Stimulated activated CD4-positive, alpha-beta T cell treated with anti-CD3 and anti-CD28 coated beads, Interleukin-1b, Interleukin-23, amount 100 ng/mL, for 24 hours (primary cell): Measurements from ENCODE around the gene IFT52.
"Not testable (repeated sequence)": the region's sequence is repeated elsewhere in the genome, so short reads cannot be mapped to it uniquely, and the experiment has no call there.

Experiments
- DNase-seq, 4 experiments: peaks; one replicate each; pipeline ENCODE4 v3.0.0-alpha.2; 2020; ENCODE audit warnings: low read depth in 4 of 4, low spot score in 1 of 4

The IFT52 gene

DNA sequence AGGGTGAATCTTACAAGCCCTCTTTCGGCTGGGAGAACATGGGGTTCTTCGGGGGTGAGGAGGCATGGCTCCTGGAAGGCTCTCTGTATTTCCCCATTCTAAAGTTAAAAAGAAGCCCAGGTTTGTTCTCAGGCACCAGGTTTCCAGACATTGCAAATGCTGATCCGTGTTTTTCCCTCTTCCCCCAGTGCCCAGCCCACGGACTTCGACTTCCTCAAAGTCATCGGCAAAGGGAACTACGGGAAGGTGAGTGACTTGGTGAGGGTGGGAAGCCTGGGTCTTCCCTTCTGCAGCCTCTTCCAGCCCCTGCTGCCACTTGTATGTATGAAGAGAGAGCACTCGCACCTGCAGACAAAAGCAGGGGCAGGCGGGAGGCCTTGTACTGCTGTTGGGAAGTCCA is 23.3 kb upstream of the IFT52 start:
- DNase-seq, result no peak

DNA sequence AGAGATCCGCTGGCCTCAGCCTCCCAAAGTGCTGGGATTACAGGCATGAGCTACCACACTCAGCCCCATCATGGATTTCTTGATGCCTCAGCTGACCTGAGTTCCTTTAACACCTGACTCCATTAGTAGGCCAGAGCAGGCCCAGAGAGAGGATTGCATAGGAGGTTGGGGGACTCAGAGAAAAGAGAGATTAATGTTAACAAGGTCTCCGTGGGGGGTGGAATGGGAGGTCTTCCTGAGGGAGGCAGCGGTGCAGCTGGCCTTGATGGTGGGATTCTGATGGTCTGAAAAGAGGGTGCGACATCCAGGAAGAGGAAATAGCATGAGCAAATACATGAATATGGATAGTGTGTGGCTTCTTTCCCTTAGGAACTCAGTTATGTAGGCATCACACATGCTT is 22.0 kb upstream of the IFT52 start:
- no peak for DNase-seq

DNA sequence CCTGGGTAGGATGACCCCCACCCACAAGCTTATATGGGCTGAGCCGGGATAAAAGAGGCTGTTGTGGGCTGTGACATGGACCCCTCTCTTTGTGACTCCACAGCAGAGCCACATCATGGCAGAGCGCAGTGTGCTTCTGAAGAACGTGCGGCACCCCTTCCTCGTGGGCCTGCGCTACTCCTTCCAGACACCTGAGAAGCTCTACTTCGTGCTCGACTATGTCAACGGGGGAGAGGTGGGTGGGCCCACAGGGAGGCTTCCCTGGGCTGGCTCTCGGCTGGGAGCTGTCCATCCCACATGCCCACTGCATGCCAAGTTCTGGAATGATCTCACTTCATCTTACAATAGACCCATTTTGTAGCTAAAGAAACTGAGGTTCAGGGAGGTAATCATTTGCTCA is 21.5 kb upstream of the IFT52 start:
- no peak for DNase-seq

DNA sequence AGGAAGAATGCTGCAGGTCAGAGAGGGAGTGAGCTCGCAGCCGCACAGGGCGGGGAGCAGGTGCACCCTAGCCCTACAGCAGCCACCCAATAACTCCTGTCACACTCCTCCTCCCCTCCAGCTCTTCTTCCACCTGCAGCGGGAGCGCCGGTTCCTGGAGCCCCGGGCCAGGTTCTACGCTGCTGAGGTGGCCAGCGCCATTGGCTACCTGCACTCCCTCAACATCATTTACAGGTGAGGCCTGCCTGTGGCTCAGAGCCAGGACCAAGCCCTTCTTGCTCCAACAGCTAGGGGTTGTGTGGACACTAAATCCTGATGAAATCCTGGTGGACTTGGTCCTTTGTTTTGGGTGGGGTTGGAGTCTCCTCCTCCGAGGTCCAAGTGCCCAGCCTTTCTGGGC is 20.2 kb upstream of the IFT52 start:
- no peak for DNase-seq

DNA sequence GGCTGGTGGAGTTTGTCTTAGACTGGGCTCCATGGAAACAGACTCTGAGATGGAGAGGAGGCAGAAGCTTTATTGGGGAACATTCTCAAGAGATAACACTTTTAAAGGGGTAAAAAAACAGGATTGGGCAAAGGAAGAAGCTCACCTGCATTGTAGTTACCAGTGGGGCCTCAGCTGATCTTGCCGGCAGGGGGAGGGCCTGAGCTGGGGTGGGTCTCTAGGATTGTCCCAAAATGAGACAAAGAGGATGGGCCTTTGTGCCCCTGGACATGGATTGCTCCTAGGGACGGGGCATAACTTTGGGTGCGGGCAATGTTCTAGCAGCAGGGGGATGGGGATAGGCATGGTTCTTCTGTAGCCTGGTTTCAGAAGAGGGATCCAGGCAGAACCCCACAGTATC is 19.4 kb upstream of the IFT52 start:
- DNase-seq, result no peak

DNA sequence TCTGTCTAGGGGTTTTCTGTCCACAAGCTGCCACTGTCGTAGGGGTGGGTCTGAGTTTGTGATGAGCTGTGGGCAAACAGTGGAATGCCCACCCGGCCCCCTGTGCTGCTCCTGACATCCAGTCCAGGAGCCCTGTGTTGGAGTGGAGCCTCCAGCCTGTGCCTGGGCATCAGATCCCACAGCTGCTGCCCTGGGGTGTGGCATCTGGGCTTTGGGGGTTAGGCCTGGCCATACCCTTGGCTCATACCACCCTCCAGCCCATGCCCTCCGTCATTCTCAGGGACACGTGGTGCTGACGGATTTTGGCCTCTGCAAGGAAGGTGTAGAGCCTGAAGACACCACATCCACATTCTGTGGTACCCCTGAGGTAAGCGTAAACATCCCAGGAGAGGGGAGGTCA is 19.0 kb upstream of the IFT52 start:
- no peak for DNase-seq

DNA sequence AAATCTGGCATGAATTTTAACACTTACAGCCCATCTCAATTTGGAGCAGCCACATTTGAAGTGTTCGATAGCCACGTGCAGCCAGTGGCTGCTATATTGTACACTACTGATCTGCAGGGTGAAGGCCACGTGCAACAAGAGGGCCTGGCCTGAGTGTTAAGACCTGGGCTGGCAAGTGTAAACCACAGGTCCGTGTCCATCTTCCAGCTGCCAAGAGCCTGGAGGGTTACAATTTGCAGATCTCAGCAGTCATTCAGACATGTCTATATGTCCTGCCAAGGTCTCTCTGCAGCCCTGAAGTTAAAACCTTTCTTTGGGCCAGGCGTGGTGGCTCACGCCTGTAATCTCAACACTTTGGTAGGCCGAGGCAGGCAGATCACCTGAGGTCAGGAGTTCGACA is 17.8 kb upstream of the IFT52 start:
- no peak for DNase-seq

DNA sequence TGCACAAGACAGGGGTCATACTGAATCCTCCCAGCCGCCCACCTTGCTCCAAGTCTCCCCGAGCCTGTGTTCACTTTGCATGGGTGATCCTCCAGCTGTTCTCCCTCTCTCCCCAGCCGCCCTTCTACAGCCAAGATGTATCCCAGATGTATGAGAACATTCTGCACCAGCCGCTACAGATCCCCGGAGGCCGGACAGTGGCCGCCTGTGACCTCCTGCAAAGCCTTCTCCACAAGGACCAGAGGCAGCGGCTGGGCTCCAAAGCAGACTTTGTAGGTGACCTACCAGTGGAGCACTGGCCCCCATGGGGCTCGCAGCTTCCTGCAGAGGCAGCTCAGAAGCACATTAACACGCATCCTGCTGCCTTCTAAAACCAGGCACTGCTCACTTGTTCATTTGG is 14.6 kb upstream of the IFT52 start:
- no peak for DNase-seq

DNA sequence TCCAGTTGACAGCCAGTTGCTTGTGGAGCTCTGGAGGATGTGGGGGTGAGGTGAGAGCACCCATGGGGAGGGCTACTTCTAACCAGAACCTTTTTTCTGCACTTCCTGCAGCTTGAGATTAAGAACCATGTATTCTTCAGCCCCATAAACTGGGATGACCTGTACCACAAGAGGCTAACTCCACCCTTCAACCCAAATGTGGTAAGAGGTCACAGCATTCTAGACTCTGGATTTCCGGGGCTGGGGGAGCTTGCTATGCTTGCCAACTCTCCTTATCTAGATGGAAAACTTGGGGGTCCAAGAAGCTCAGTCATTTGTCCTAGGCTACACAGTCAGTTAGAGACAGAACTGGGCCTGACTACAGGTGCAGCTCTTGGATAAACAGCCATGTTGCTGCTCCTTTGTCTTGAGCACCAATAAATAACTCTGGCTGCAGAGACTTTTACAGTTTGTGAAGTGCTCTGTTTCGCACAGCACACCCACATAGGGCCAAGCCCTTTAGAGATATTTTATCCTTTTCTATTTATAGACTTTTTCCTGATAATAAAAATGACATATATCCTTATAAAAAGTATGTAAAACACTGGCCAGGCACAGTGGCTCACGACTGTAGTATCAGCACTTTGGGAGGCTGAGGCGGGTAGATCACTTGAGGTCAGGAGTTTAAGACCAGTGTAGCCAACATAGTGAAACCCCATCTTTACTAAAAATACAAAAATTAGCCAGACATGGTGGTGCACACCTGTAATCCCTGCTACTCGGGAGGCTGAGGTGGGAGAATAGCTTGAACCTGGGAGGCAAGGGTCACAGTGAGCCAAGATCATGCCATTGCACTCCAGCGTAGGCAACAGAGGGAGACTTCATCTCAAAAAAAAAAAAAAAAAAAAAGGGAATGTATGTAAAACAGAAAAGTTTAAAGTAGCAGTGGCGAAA is 10.6 kb upstream of the IFT52 start:
- DNase-seq, result no peak

DNA sequence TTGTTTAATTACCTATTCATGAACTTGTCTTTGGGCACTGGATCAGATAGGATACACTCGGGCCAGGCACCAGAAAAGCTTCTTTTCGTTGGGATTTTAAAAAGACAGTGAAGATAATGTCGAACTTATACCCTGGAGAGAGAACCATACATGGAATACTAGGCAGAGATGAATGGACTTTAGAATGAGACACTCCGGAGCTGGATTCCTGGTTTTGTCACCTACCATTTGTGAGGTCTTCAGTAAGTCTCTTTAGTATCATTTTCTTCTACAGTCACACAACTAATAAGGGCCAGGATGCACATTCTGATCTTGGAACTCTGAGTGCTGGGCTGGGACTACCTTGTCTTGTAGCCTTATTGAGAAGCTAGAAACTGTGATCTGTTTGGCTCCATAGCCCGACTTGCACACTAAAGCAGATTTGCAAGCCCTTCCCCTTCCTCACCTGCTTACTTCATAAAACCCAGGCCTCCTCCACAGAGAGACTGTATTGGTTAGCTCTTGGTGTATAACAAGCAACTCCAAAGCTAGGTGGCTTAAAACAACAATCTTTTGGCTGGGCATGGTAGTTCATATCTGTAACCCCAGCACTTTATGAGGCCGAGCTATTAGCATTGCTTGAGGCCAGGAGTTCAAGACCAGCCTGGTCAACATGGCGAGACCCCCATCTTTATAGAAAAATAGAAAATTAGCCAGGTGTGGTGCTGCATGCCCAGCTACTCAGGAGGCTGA is 7.4 kb upstream of the IFT52 start:
- DNase-seq, result no peak

DNA sequence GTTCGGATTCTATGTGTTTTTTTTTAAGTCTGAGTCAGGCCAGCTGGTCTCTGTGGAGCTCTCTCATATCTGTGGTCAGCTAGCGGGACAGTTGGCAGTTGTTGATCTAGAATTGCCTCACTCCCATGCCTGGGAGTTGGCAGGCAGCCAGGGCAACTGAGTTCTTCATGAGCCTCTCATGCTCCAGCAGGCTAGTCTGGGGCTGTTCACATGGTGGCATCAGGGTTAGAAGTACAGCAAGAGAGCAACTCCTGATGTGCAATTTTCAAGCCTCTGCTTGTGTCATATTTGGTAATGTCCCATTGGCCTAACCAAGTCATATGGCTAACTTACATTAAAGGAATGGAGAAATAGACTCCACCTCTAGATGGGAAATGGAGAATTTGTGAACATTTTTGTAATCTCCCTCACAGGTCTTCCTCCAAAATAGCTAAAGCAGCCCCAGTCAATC is 6.7 kb upstream of the IFT52 start:
- no peak for DNase-seq

DNA sequence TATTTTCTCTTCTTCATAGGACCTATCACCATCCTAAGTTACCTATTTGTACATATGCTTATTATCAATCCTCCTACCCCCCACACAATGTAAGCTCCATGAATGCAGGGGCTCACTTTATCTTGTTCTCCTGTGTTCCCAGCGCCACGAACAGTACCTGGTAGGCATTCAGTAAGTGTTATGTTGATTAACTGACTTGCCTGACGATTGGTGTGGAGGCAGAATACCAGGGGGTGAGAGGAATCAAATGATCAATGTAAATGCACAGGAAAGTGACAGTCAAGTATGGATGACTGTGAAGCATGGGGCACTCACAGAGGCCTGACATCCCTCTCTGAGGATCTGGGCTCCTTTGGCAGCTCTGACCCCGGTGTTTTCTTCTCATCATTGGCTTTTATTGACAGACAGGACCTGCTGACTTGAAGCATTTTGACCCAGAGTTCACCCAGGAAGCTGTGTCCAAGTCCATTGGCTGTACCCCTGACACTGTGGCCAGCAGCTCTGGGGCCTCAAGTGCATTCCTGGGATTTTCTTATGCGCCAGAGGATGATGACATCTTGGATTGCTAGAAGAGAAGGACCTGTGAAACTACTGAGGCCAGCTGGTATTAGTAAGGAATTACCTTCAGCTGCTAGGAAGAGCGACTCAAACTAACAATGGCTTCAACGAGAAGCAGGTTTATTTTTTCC is 6.1 kb upstream of the IFT52 start:
- no peak for DNase-seq

DNA sequence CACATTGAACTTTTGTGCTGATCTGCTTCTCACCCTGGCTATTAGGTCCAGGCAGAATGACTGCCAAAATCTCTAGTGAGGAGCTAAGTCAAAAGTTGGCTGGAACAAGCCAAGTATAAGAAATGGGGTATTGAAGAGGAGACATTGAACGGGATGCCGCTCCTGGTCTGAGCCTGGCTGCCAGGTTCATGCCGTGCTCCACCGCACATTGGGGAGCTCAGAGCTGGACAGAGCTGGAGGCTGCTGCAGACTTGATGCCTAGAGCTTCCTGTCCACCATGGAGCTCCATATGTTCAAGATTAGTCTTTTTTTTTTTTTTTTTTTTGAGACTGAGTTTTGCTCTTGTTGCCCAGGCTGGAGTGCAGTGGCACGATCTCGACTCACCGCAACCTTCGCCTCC is 4.1 kb upstream of the IFT52 start:
- DNase-seq, result no peak

DNA sequence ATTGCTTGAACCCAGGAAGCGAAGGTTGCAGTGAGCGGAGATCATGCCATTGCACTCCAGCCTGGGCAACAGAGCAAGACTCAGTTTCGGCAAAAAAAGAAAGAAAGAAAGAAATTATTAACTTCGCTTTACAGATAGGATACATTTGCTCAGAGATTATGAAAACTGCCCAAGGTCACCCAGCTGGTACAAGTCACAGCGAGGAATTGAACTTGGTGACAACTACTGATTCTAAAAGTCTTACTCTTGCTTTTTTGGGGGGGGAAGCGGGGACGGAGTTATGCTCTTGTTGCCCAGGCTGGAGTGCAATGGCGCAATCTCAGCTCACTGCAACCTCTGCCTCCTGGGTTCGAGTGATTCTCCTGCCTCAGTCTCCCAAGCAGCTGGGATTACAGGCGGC is 2.2 kb upstream of the IFT52 start:
- not testable (repeated sequence) for DNase-seq

DNA sequence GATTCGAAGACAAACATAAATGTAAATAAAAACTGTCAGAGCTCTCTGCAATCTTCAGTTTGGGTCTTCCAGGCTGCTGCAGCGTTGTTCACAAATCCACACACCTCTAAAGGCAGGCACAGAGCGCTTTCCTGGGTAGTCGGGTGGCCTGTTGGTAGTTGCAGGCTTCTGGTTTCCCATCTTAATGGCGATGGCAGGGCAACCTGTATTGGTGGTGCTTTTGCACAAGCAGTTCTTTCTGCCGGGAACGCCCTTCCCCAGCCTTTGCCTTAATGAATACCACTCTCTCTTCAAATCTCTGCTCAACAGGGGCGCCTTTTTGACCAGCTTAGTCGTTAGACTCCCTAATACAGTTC is 723 bp upstream of the IFT52 start:
- peak in 1 of 4 experiments; percentile 2 for DNase-seq

DNA sequence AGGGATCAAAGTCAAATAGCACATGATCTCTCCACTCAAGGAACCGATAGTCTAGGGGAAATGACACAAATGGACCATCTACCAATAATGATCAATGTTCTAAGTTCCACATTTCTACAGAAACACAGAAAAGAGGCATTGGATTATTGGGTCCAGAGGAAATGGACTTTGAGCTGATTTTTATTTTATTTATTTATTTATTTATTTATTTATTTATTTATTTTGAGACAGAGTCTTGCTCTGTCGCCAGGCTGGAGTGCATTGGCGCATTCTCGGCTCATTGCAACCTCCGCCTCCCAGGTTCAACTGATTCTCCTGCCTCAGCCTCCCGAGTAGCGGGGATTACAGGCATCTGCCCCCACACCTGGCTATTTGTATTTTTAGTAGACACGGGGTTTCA is 11.2 kb downstream of the IFT52 start:
- DNase-seq, result not testable (repeated sequence)

DNA sequence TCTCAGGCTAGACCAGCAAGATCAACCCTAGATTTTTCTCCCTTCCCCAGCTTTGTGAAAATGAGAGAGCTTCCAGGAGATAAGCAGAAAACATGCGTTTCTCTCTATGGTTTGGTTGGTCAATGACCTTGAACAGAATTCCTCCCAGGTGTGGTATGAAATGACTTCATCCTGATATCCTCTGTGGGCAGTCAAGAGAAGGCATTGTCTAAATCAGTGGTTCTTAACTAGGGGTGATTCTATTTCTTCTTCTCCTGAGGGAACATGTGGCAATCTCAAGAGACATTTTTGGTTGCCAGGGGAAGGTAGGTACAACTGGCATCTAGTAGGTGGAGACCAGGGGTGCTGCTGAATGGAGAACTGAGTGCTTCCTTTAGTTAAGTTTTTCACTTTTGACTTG is 12.4 kb downstream of the IFT52 start:
- DNase-seq, result no peak

DNA sequence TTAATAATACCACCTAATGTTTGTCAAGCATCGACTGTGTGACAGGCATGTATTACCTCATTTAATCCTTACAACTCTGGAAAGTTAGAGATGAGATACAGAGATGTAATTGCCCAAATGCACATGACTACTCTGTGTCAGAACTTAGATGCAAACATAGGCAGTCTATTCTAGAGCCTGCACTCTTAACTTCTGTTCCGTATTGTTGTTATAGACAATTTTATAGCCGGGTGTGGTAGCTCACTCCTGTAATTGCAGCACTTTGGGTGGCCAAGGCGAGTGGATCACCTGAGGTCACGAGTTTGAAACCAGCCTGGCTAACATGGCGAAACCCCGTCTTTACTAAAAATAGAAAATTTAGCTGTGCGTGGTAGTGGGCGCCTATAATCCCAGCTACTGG is 15.0 kb downstream of the IFT52 start:
- no peak for DNase-seq

DNA sequence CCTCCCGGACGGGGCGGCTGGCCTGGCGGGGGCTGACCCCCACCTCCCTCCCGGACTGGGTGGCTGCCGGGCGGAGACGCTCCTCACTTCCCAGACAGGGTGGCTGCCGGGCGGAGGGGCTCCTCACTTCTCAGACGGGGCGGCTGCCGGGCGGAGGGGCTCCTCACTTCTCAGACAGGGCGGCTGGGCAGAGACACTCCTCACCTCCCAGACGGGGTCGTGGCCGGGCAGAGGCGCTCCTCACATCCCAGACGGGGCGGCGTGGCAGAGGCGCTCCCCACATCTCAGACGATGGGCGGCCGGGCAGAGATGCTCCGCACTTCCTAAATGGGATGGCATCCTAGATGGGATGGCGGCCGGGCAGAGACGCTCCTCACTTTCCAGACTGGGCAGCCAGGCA is 16.5 kb downstream of the IFT52 start:
- DNase-seq, result not testable (repeated sequence)

DNA sequence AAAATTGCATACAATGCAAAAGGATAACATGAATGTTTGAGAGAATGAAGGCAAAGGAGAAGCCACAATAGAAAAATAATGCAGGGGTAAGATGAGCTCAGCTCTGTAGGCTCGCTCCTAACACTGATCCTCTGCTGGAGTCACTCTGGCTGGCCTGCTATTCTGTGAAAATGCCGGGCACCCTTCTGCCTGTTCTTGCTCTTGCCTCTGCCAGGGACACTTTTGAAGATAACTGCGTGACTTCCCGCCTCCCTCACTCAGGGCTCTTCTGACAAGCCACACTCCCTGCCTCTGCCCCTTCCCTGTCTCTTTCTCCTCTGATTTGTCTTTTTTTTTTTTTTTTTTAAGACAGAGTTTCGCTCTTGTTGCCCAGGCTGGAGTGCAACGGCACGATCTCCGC is 40.9 kb downstream of the IFT52 start:
- DNase-seq, result no peak

DNA sequence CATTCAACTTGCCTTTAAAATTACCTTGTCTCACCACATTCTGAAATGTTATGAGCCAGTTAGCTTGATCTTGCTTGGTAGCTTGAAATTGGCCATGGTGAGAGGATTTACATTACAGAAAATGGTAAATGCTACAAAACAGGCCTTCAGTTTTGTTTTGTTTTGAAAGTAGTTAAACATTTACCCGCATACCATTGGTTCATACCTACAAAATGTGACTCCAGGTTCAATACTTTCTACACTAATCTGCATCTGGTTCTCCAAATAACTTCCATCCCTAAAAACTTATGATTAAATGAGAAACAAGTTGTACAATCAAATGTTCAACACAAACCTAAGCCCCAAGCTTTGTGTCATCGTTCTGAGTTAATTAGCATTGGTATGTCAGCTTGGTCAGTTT is 45.7 kb downstream of the IFT52 start:
- DNase-seq, result no peak

DNA sequence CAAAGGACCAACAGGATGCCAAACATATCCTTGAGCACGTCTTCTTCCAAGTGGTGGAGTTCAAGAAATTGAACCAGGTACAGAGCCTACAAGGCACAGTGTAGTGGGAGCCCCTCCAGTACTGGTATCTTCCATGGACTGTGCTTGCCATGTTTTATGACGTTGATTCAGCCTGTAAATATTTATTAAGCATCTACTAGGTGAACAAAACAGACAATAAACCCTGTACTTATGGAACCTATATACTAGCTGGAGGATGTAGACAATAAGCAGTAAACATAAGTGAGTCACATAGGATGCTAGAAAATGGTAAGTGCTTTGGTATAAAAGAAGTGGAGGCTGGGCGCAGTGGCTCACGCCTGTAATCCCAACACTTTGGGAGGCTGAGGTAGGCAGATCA is 51.8 kb downstream of the IFT52 start:
- DNase-seq, result no peak
